IPS-20b (cell line): Measurements from ENCODE around the gene FCHSD2.

Experiments
- H3K27ac ChIP-seq: one replicate; pipeline ENCODE4 v1.5.1; 2013; ENCODE audit warnings: low read length
- H3K27me3 ChIP-seq: 2 replicates; pipeline ENCODE4 v1.6.1; 2013; ENCODE audit warnings: mild to moderate bottlenecking, low read length, inconsistent platforms; ENCODE audit not compliant: insufficient read depth
- H3K36me3 ChIP-seq: 2 replicates; pipeline ENCODE4 v1.6.1; 2013; ENCODE audit warnings: low read depth, mild to moderate bottlenecking, inconsistent platforms, low read length, moderate library complexity; ENCODE audit not compliant: insufficient read depth
- H3K4me1 ChIP-seq: 2 replicates; pipeline ENCODE4 v1.6.1; 2013; ENCODE audit warnings: mild to moderate bottlenecking, control low read depth, inconsistent platforms, low read length, moderate library complexity; ENCODE audit not compliant: insufficient read depth
- H3K4me3 ChIP-seq: 2 replicates; pipeline ENCODE4 v1.5.1; 2013; ENCODE audit warnings: mild to moderate bottlenecking, low read length, inconsistent platforms
- H3K9ac ChIP-seq: 2 replicates; pipeline ENCODE4 v1.6.1; 2013; ENCODE audit warnings: low read depth, mild to moderate bottlenecking, inconsistent platforms, low read length, moderate library complexity
- H3K9me3 ChIP-seq: 2 replicates; pipeline ENCODE4 v1.6.1; 2013; ENCODE audit warnings: mild to moderate bottlenecking, low read depth, low read length, inconsistent platforms; ENCODE audit not compliant: insufficient read depth

FCHSD2 gene

GRCh38 chr11:73142128-73142377, at the start of gene FCHSD2:
FCHSD2 (minus strand) TSS chr11:73142318; CDS start chr11:73141877, 441 bp downstream.
- Histone ChIP-seq H3K9me3 (no peaks in the 10 kb centered on the region), H3K27ac (no peak within 1 kb of the TSS), H3K4me3 (peak within 1 kb of the TSS; percentile 80), H3K4me1 (peaks cover 18% of the 10 kb centered on the region), H3K27me3 (peaks cover 42% of the 10 kb centered on the region), H3K9ac (peak within 1 kb of the TSS; percentile 80), H3K36me3 (no peaks in the 10 kb centered on the region)

DNA sequence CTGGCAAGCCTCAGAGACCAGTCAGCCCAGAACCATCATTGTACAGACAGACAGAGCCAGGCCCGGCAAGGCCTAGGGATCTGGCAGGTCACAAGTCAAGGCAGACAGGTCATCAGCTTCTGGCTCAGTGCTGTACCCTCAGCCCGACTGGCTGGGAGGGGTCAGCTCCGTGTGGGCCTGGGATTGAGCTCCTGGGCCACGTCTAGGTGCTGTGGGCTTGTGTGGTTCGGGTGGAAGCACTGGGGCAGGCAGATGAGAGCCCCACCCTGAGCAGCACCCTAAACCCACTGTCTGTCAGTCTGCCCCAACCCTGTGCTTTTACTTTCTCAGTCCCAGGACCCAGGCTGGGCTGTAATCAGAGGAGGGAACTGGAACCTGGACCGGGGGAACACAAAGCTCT, 49.0 kb upstream of the FCHSD2 start:
- no peaks in the 10 kb centered on the region for H3K9me3 ChIP-seq
- no peak overlapping the region for H3K9ac ChIP-seq
- no peak overlapping the region for H3K27ac ChIP-seq
- H3K4me1 ChIP-seq: no peaks in the 10 kb centered on the region
- no peaks in the 10 kb centered on the region; the same call in 1 of the 2 replicates for H3K27me3 ChIP-seq
- H3K4me3 ChIP-seq: no peak overlapping the region
- no peaks in the 10 kb centered on the region for H3K36me3 ChIP-seq

DNA sequence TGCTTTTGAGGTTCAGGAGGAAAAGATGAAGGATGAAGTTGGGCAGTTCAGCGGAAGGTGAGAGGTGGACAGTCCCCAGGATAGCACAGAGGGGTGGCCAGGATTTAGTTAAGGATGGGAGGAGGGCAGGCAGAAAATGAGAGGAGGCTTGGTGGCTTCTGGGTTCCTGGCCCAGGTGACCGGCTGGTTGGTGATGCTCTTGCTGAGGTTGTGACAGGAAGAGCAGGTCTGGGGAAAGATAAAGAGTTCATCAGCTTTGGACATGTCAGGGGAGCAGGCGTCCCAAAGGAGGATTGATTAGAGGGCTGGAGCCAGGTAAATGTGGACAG, 48.4 kb upstream of the FCHSD2 start:
- Histone ChIP-seq H3K4me3 (no peak overlapping the region), H3K9me3 (no peaks in the 10 kb centered on the region), H3K27me3 (no peaks in the 10 kb centered on the region; the same call in 1 of the 2 replicates), H3K27ac (no peak overlapping the region), H3K9ac (no peak overlapping the region), H3K4me1 (no peaks in the 10 kb centered on the region), H3K36me3 (no peaks in the 10 kb centered on the region)

- Histone ChIP-seq H3K4me1 (no peaks in the 10 kb centered on the region), H3K4me3 (no peak overlapping the region), H3K36me3 (no peaks in the 10 kb centered on the region), H3K27me3 (no peaks in the 10 kb centered on the region; the same call in 1 of the 2 replicates), H3K9ac (no peak overlapping the region; the same call in 1 of the 2 replicates), H3K27ac (no peak overlapping the region), H3K9me3 (no peaks in the 10 kb centered on the region)
Measured at GRCh38 chr11:73189723-73190556, 47.8 kb upstream of the FCHSD2 start.

- H3K4me3 ChIP-seq: no peak overlapping the region
- H3K27ac ChIP-seq: no peak overlapping the region
Measured at GRCh38 chr11:73189315-73189714, 47.2 kb upstream of the FCHSD2 start.

DNA sequence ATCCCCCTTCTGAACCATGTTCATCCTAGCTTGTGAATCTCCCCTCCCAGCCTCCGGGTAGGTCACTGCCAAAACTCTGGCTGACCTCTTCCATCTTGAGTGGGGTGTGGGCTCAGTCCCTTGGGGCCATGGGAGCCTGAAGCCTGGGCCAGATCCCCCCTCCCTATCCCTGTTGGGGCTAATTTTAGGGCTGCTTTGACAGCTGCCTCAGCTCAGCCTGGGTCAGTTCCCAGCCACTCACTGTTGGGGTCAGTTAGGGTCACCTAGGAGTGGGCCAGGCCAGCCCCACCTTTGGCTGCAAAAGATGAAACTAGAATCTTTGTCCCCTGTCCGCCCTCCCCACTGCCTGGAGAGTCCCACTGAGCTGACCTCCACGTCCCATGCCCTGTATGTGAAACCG, 46.2 kb upstream of the FCHSD2 start:
- Histone ChIP-seq H3K27ac (no peak overlapping the region), H3K36me3 (no peaks in the 10 kb centered on the region), H3K9me3 (no peaks in the 10 kb centered on the region), H3K9ac (no peak overlapping the region), H3K4me3 (no peak overlapping the region), H3K4me1 (no peaks in the 10 kb centered on the region), H3K27me3 (no peaks in the 10 kb centered on the region; the same call in 1 of the 2 replicates)

More at GRCh38 chr11:73189315-73189714, 47.2 kb upstream of the FCHSD2 start:
- H3K4me1 ChIP-seq: no peaks in the 10 kb centered on the region
- no peak overlapping the region for H3K9ac ChIP-seq
- no peaks in the 10 kb centered on the region; the same call in 1 of the 2 replicates for H3K27me3 ChIP-seq
- H3K9me3 ChIP-seq: no peaks in the 10 kb centered on the region
- H3K36me3 ChIP-seq: no peaks in the 10 kb centered on the region

DNA sequence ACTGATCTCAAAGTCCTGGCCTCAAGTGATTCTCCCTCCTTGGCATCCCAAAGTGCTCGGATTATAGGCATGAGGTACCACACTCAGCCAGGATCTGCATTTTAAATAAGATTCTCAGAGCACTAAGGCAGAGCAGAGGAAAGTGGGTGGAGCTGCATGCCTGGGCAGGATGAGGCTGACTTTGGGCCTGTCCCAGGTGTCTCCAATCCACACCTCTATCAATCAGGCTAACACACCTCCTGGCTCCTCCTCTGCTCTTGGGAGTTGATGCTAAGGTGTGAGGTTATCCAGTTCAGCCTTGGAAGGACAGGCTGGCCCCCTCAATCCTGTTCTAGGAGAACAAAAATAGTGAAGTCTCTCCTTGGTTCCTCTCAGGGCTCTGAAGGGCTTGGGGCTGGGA, 45.7 kb upstream of the FCHSD2 start:
- H3K36me3 ChIP-seq: no peaks in the 10 kb centered on the region
- H3K4me1 ChIP-seq: no peaks in the 10 kb centered on the region
- no peak overlapping the region for H3K9ac ChIP-seq
- no peak overlapping the region for H3K4me3 ChIP-seq
- H3K9me3 ChIP-seq: no peaks in the 10 kb centered on the region
- no peak overlapping the region for H3K27ac ChIP-seq
- no peaks in the 10 kb centered on the region; the same call in 1 of the 2 replicates for H3K27me3 ChIP-seq

- H3K27me3 ChIP-seq: no peaks in the 10 kb centered on the region; the same call in 1 of the 2 replicates
- no peak overlapping the region for H3K9ac ChIP-seq
- no peaks in the 10 kb centered on the region for H3K36me3 ChIP-seq
- no peak overlapping the region for H3K4me3 ChIP-seq
- H3K27ac ChIP-seq: no peak overlapping the region
- H3K9me3 ChIP-seq: no peaks in the 10 kb centered on the region
- H3K4me1 ChIP-seq: no peaks in the 10 kb centered on the region
Measured at GRCh38 chr11:73186886-73187285, 44.8 kb upstream of the FCHSD2 start.

GRCh38 chr11:73186294-73186850, 44.3 kb upstream of the FCHSD2 start:
- Histone ChIP-seq H3K36me3 (no peaks in the 10 kb centered on the region), H3K27ac (no peak overlapping the region), H3K4me1 (no peaks in the 10 kb centered on the region), H3K9ac (no peak overlapping the region), H3K9me3 (no peaks in the 10 kb centered on the region), H3K27me3 (no peaks in the 10 kb centered on the region; the same call in 1 of the 2 replicates), H3K4me3 (no peak overlapping the region)

- H3K36me3 ChIP-seq: no peaks in the 10 kb centered on the region
- no peak overlapping the region for H3K4me3 ChIP-seq
- no peaks in the 10 kb centered on the region for H3K4me1 ChIP-seq
- no peaks in the 10 kb centered on the region; the same call in 1 of the 2 replicates for H3K27me3 ChIP-seq
- H3K27ac ChIP-seq: no peak overlapping the region
- H3K9ac ChIP-seq: no peak overlapping the region
- H3K9me3 ChIP-seq: no peaks in the 10 kb centered on the region
Measured at GRCh38 chr11:73185680-73186293, 43.7 kb upstream of the FCHSD2 start.

DNA sequence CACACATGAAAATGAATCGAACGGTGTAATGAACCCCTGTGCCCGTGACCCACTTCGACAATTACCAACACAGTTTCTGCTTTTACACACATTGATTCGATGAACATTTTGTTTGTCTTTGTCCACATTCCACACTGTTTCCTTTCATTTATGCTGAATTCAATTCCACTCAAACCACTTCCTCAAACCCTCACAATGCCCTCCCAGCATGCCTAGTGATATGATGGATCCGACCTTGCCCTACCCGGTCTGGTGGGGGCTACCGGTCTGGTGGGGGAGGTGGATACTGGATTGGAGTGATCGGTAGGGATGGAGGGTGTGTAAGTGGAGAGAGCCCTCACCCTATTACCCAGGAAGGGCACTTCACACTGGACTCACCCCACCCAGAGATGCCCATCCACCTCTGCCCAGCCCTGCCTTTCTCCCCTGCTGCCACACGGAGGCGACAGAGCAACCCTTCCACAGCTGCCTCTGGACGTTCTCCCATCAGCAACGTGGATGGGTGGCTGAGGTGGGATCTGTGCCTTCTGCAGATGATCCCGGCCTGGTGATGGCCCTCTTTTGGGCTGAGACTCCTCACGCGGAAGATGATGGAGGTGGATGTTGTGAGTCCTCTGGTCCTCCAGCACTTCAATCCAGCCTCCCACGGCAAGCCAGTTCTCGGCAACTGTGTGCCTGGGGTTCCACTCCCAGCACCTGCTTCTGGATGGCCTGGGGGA, 43.0 kb upstream of the FCHSD2 start:
- no peaks in the 10 kb centered on the region for H3K4me1 ChIP-seq

More for the DNA sequence above, 43.0 kb upstream of the FCHSD2 start:
- Histone ChIP-seq H3K27me3 (no peaks in the 10 kb centered on the region; the same call in 1 of the 2 replicates), H3K36me3 (no peaks in the 10 kb centered on the region), H3K4me3 (no peak overlapping the region), H3K9ac (no peak overlapping the region), H3K27ac (no peak overlapping the region), H3K9me3 (no peaks in the 10 kb centered on the region)
